ENCODE data around the gene OLFM1. TPM values are rescaled to one million over a fixed set of nuclear protein-coding genes. Genes with fewer than 3 reads are reported as not detected.

Gene OLFM1
- total RNA-seq, 1 experiment from 2014 or later: 0.39 TPM

GRCh38 chr9:135136481-135136880 lies 49.0 kb downstream of the OLFM1 start:
- in situ Hi-C loops (cut with HindIII; ENCODE audit: low pct_unique_long_range_greater_than_20kb, low sequenced_read_pairs): no loop called here
- DNase-seq (ENCODE audit: low read depth, low spot score) (no peak), ATAC-seq (0 out of 2 replicates have a peak, but pooled peaks have one; percentile 17)
- Histone ChIP-seq H3K9me3 (ENCODE audit: control insufficient read depth, insufficient read depth, low read depth, low read length) (no peaks in the 10 kb centered on the region), H3K27ac (ENCODE audit: low read length) (no peak overlapping the region), H3K4me1 (ENCODE audit: control insufficient read depth, insufficient read depth, low read length) (no peaks in the 10 kb centered on the region), H3K36me3 (ENCODE audit: control insufficient read depth, insufficient read depth, low read length) (no peaks in the 10 kb centered on the region), H3K4me3 (ENCODE audit: low read depth in 2 of 2, low read length in 2 of 2) (no peak overlapping the region), H3K27me3 (ENCODE audit: control insufficient read depth, insufficient read depth, low read length) (no peaks in the 10 kb centered on the region)
- intact Hi-C loops (cut with micrococcal nuclease; ENCODE audit: unreplicated experiment): no loop called here
- CTCF ChIA-PET: no interaction called here
- POLR2A ChIA-PET: no interaction called here
- no peak for TF ChIP-seq SIN3A (IDR thresholded peaks at IDR 0.05; ENCODE audit: borderline replicate concordance, insufficient read depth, low read depth, low read length)
- no peak for TF ChIP-seq TCF7L2 (IDR thresholded peaks at IDR 0.05; ENCODE audit: low read depth, low read length)
- no peak for TF ChIP-seq CTCF (IDR thresholded peaks at IDR 0.05)
- no peak for TF ChIP-seq POLR2AphosphoS5 (IDR thresholded peaks at IDR 0.05; ENCODE audit: low read depth, low read length)
- no peak for TF ChIP-seq REST (IDR thresholded peaks at IDR 0.05; ENCODE audit: insufficient read depth in 1 of 2, low read depth in 2 of 2, low read length in 1 of 2)
- no TSS peak for BruUV-seq (replicated peaks)

GRCh38 chr9:135136991-135137832 lies 49.7 kb downstream of the OLFM1 start:
- Histone ChIP-seq H3K4me3 (ENCODE audit: low read depth in 2 of 2, low read length in 2 of 2) (no peak overlapping the region), H3K4me1 (ENCODE audit: control insufficient read depth, insufficient read depth, low read length) (no peaks in the 10 kb centered on the region), H3K27ac (ENCODE audit: low read length) (no peak overlapping the region), H3K27me3 (ENCODE audit: control insufficient read depth, insufficient read depth, low read length) (no peaks in the 10 kb centered on the region), H3K36me3 (ENCODE audit: control insufficient read depth, insufficient read depth, low read length) (no peaks in the 10 kb centered on the region), H3K9me3 (ENCODE audit: control insufficient read depth, insufficient read depth, low read depth, low read length) (no peaks in the 10 kb centered on the region)
- no peak for ATAC-seq
- TF ChIP-seq CTCF (IDR thresholded peaks at IDR 0.05) (no peak), REST (IDR thresholded peaks at IDR 0.05; ENCODE audit: insufficient read depth in 1 of 2, low read depth in 2 of 2, low read length in 1 of 2) (no peak), TCF7L2 (IDR thresholded peaks at IDR 0.05; ENCODE audit: low read depth, low read length) (no peak), POLR2AphosphoS5 (IDR thresholded peaks at IDR 0.05; ENCODE audit: low read depth, low read length) (no peak), SIN3A (IDR thresholded peaks at IDR 0.05; ENCODE audit: borderline replicate concordance, insufficient read depth, low read depth, low read length) (no peak)
- in situ Hi-C loops (cut with HindIII; ENCODE audit: low pct_unique_long_range_greater_than_20kb, low sequenced_read_pairs): no loop called here
- intact Hi-C loops (cut with micrococcal nuclease; ENCODE audit: unreplicated experiment): no loop called here
- CTCF ChIA-PET: no interaction called here
- DNase-seq (ENCODE audit: low read depth, low spot score): no peak
- POLR2A ChIA-PET: no interaction called here
- no TSS peak for BruUV-seq (replicated peaks)

Measured in Panc1 (cell line).